Muscle layer of duodenum (tissue), 2 donors: ENCODE data around the gene TNFAIP1.
A peak's percentile ranks its signal among the peaks of the same experiment; 100 is the strongest.

Experiments
- H3K27ac ChIP-seq: one replicate; pipeline ENCODE4 v1.7.0; 2013; ENCODE audit warnings: mild to moderate bottlenecking, low read length
- H3K27me3 ChIP-seq: one replicate; pipeline ENCODE4 v1.7.0; 2013; ENCODE audit warnings: low read depth, mild to moderate bottlenecking, control low read depth, low read length
- H3K36me3 ChIP-seq, 2 donors: one replicate each; pipeline ENCODE4 v1.7.0; 2013; ENCODE audit warnings: low read length in 2 of 2, control low read depth in 1 of 2, mild to moderate bottlenecking in 1 of 2; ENCODE audit not compliant: insufficient read depth in 2 of 2, control insufficient read depth in 1 of 2
- H3K4me1 ChIP-seq, 2 donors: one replicate each; pipeline ENCODE4 v1.7.0; 2013; ENCODE audit warnings: low read length in 2 of 2, mild to moderate bottlenecking in 2 of 2, control low read depth in 1 of 2, moderate library complexity in 1 of 2; ENCODE audit not compliant: insufficient read depth in 2 of 2, control insufficient read depth in 1 of 2
- H3K4me3 ChIP-seq, 2 donors: one replicate each; pipeline ENCODE4 v1.7.0; 2013; ENCODE audit warnings: low read length in 2 of 2, low read depth in 1 of 2, mild to moderate bottlenecking in 1 of 2
- H3K9me3 ChIP-seq, 2 donors: one replicate each; pipeline ENCODE4 v1.7.0; 2013; ENCODE audit warnings: low read length in 2 of 2, control low read depth in 1 of 2, mild to moderate bottlenecking in 1 of 2; ENCODE audit not compliant: control insufficient read depth in 1 of 2
- donor health status: healthy.

TNFAIP1 gene

GRCh38 chr17:28379814-28380801 is 44.5 kb downstream of the TNFAIP1 start:
- no peaks in the 10 kb centered on the region for H3K27me3 ChIP-seq
- H3K36me3 ChIP-seq: peaks cover 0 to 6% of the 10 kb centered on the region in 2 donors
- H3K27ac ChIP-seq: no peak overlapping the region
- H3K4me1 ChIP-seq: peaks cover 0 to 11% of the 10 kb centered on the region in 2 donors
- no peak overlapping the region for H3K4me3 ChIP-seq
- no peaks in the 10 kb centered on the region for H3K9me3 ChIP-seq

GRCh38 chr17:28381141-28381825 is 45.7 kb downstream of the TNFAIP1 start:
- no peaks in the 10 kb centered on the region for H3K27me3 ChIP-seq
- H3K4me1 ChIP-seq: peaks cover 0 to 14% of the 10 kb centered on the region in 2 donors
- no peak overlapping the region for H3K27ac ChIP-seq
- peaks cover 0 to 6% of the 10 kb centered on the region in 2 donors for H3K36me3 ChIP-seq
- peak overlapping the region in 1 of 2 donors; percentile 28 for H3K4me3 ChIP-seq
- no peaks in the 10 kb centered on the region for H3K9me3 ChIP-seq

- peak overlapping the region; percentile 51 to 63 for H3K4me3 ChIP-seq
- no peaks in the 10 kb centered on the region for H3K27me3 ChIP-seq
- no peaks in the 10 kb centered on the region for H3K9me3 ChIP-seq
- H3K36me3 ChIP-seq: peaks cover 11 to 23% of the 10 kb centered on the region in 2 donors
- no peak overlapping the region for H3K27ac ChIP-seq
- H3K4me1 ChIP-seq: peaks cover 0 to 14% of the 10 kb centered on the region in 2 donors
These were observed 48.9 kb downstream of the TNFAIP1 start for GRCh38 chr17:28384281-28385036.

- H3K9me3 ChIP-seq: no peaks in the 10 kb centered on the region
- H3K4me1 ChIP-seq: peaks cover 0 to 14% of the 10 kb centered on the region in 2 donors
- H3K36me3 ChIP-seq: peaks cover 17 to 27% of the 10 kb centered on the region in 2 donors
- peak overlapping the region; percentile 51 to 63 for H3K4me3 ChIP-seq
- no peak overlapping the region for H3K27ac ChIP-seq
- no peaks in the 10 kb centered on the region for H3K27me3 ChIP-seq
These were observed 49.5 kb downstream of the TNFAIP1 start for GRCh38 chr17:28385037-28385400.

- Histone ChIP-seq H3K27ac (no peak overlapping the region), H3K4me3 (no peak overlapping the region), H3K36me3 (peaks cover 17 to 30% of the 10 kb centered on the region in 2 donors), H3K27me3 (no peaks in the 10 kb centered on the region), H3K4me1 (peaks cover 0 to 14% of the 10 kb centered on the region in 2 donors), H3K9me3 (no peaks in the 10 kb centered on the region)
These were observed 49.8 kb downstream of the TNFAIP1 start for GRCh38 chr17:28385406-28385805.

GRCh38 chr17:28386391-28386790 is 50.8 kb downstream of the TNFAIP1 start:
- Histone ChIP-seq H3K4me3 (no peak overlapping the region), H3K4me1 (peaks cover 0 to 9% of the 10 kb centered on the region in 2 donors), H3K9me3 (no peaks in the 10 kb centered on the region), H3K36me3 (peaks cover 24 to 40% of the 10 kb centered on the region in 2 donors), H3K27ac (no peak overlapping the region), H3K27me3 (no peaks in the 10 kb centered on the region)

GRCh38 chr17:28388106-28388505 is 52.5 kb downstream of the TNFAIP1 start:
- Histone ChIP-seq H3K36me3 (peaks cover 24 to 49% of the 10 kb centered on the region in 2 donors), H3K27me3 (no peaks in the 10 kb centered on the region)

GRCh38 chr17:28390141-28390540 is 54.6 kb downstream of the TNFAIP1 start:
- H3K36me3 ChIP-seq: peaks cover 24 to 48% of the 10 kb centered on the region in 2 donors
- no peaks in the 10 kb centered on the region for H3K9me3 ChIP-seq
- peaks cover 0 to 3% of the 10 kb centered on the region in 2 donors for H3K4me1 ChIP-seq
- H3K4me3 ChIP-seq: no peak overlapping the region
- H3K27ac ChIP-seq: no peak overlapping the region
- no peaks in the 10 kb centered on the region for H3K27me3 ChIP-seq

More at GRCh38 chr17:28388106-28388505, 52.5 kb downstream of the TNFAIP1 start:
- Histone ChIP-seq H3K27ac (no peak overlapping the region), H3K9me3 (no peaks in the 10 kb centered on the region), H3K4me1 (peaks cover 0 to 5% of the 10 kb centered on the region in 2 donors), H3K4me3 (no peak overlapping the region)

- Histone ChIP-seq H3K27ac (no peak overlapping the region), H3K4me1 (no peaks in the 10 kb centered on the region), H3K4me3 (no peak overlapping the region), H3K27me3 (no peaks in the 10 kb centered on the region), H3K36me3 (peaks cover 25 to 52% of the 10 kb centered on the region in 2 donors), H3K9me3 (no peaks in the 10 kb centered on the region)
These were observed 55.0 kb downstream of the TNFAIP1 start for GRCh38 chr17:28390563-28390962.

GRCh38 chr17:28390984-28391383 is 55.4 kb downstream of the TNFAIP1 start:
- Histone ChIP-seq H3K36me3 (peaks cover 30 to 56% of the 10 kb centered on the region in 2 donors), H3K27me3 (no peaks in the 10 kb centered on the region), H3K4me3 (no peak overlapping the region)

GRCh38 chr17:28391401-28391800 is 55.8 kb downstream of the TNFAIP1 start:
- Histone ChIP-seq H3K4me1 (no peaks in the 10 kb centered on the region), H3K4me3 (no peak overlapping the region), H3K9me3 (no peaks in the 10 kb centered on the region), H3K27me3 (no peaks in the 10 kb centered on the region), H3K36me3 (peaks cover 33 to 60% of the 10 kb centered on the region in 2 donors), H3K27ac (no peak overlapping the region)

More at GRCh38 chr17:28390984-28391383, 55.4 kb downstream of the TNFAIP1 start:
- Histone ChIP-seq H3K27ac (no peak overlapping the region), H3K4me1 (no peaks in the 10 kb centered on the region), H3K9me3 (no peaks in the 10 kb centered on the region)
